AG10803 (cell line): ENCODE results near the gene KRTAP17-1.

ENCODE experiments used
- DNase-seq: peaks from one replicate; pipeline ENCODE4 v3.0.0; 2010; ENCODE audit warnings: low read depth
- H3K4me3 ChIP-seq: 2 replicates; pipeline ENCODE4 v1.5.1; 2011; ENCODE audit warnings: mild to moderate bottlenecking, low read length, control low read depth
- TF ChIP-seq, protein P1 (sequence below): conservative IDR thresholded peaks from 2 replicates; pipeline ENCODE4 v1.5.1; 2011; ENCODE audit warnings: mild to moderate bottlenecking, low read length, control low read depth, inconsistent platforms

KRTAP17-1 gene

DNA sequence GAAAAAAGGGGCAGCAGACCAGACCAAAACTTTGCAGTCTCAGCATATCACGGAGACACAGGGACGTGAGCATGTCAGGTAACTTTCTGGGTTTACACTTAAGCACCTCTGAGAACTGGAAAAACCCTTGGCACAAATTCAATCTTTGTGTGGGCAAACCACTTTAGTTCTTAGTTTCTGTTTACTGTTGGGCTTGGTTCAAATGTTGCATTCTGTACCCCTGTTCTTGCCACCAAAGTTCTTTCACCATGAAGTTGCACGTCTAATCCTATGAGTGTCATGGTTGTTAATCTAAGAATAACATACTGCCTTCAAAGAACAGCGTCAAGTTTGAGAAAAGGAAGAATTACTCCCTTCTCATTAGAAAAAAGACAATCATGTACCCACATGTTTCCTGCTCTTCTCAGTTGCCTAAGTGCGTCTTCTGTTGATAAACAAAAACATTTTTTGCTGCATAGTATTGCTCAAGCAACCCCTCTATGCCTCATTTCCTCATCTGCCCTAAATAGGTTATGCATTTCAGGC, 23.5 kb upstream of the KRTAP17-1 start:
- H3K4me3 ChIP-seq, result no peak overlapping the region
- peak; percentile 72 for DNase-seq
- TF ChIP-seq, protein P1, sequence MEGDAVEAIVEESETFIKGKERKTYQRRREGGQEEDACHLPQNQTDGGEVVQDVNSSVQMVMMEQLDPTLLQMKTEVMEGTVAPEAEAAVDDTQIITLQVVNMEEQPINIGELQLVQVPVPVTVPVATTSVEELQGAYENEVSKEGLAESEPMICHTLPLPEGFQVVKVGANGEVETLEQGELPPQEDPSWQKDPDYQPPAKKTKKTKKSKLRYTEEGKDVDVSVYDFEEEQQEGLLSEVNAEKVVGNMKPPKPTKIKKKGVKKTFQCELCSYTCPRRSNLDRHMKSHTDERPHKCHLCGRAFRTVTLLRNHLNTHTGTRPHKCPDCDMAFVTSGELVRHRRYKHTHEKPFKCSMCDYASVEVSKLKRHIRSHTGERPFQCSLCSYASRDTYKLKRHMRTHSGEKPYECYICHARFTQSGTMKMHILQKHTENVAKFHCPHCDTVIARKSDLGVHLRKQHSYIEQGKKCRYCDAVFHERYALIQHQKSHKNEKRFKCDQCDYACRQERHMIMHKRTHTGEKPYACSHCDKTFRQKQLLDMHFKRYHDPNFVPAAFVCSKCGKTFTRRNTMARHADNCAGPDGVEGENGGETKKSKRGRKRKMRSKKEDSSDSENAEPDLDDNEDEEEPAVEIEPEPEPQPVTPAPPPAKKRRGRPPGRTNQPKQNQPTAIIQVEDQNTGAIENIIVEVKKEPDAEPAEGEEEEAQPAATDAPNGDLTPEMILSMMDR, result no peak

DNA sequence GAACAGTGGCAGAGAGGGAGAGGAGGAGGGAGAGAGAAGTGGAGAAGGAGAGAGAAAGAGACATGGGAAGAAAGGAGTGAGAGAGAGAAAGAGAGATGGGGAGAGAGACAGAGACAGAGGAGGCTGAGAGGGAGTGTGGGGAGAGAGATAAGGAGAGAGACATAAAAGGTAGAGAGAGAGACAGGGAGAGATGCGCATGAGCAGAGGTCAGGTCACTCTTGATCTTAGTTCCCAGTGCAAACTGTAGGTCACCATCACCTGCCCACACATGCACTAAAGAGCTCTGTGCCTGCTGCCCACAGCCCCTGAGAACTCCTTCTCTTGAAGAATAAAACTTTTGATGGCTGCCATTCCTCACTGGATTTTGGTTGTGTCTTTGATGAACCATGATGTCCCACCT, 20.2 kb upstream of the KRTAP17-1 start:
- TF ChIP-seq, protein P1, result no peak
- no peak for DNase-seq
- no peak overlapping the region for H3K4me3 ChIP-seq

DNA sequence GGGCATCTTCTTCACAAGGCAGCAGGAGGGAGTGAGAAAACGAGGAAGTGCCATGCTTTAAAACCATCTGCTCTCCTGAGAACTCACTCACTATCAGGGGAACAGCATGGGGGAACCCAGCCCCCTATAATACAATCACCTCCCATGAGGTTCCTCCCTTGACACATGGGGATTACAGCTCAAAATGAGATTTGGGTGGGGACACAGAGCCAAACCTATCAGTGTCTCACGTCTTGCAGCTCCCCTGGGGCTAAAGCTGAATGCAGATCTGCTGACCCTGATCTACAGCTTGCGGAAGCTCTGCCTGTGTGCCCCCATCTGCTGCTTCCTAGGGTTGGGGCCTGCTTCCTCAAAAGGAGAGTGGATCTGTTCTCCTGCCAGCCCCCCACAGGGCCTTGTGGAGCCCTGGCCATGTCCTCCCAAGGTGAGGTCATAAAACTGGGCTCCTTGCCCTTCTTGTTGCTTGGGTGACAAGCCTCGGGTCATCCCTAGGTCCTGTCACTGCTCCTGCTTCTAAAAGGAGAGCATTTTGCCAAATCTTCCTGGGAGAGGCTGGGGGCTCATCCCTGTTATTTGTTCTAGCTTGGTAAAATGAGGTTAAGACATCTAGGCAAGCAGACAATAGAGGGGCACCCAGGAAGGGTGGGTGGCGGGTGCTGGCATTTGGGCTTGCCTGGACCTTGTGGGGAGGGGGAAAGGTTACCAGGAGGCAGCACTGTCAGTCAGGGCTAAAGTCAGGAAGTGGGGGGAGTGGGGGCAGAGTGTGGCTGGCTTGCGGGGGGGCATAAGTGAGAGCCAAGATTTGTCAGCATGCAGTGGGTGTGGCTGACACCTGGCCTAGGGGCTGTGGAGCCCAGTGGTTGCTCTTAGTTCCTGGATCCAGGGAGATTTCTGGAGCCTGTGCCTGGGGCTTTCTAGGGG, 19.1 kb upstream of the KRTAP17-1 start:
- TF ChIP-seq, protein P1, result no peak
- no peak overlapping the region for H3K4me3 ChIP-seq
- no peak for DNase-seq

DNA sequence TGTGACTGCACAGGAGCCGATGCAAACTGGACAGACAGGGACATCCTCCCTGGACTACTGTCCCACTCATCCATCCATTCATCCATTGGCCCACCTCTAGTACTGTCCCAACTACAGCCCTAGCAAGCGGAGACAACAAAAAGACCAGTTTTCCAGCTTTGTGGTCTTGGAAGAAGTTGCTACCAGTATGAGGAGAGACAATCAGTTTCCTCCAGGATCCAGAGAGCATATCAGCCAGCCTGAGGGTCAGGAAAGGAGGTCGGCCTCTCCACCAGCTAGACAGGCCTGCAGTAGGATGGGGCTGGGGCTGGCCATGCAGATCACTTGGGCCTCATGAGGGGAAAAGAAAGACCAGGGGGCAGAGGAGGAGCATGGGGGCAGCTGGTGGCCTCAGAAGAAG, 18.3 kb upstream of the KRTAP17-1 start:
- no peak for DNase-seq
- TF ChIP-seq, protein P1, result no peak

DNA sequence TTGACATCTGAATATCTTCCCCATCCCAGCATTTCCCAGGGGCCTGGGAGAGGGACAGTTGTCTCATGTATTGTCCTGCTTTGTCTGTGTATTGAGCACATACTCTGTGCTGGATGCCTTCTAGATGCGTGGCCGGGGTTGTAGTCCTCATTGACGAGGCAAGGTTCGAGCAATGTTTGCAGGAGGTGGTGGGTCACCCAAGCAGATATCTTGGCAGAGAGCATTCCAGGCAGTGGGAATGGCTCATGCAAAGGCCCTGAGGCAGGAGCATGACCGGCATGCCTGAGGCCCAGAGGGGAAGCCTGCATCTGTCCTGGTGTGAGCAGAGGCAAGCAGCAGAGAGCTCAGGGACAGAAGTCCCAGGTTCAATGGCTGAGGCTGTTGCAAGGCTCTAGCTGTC, 17.6 kb upstream of the KRTAP17-1 start:
- no peak overlapping the region for H3K4me3 ChIP-seq
- TF ChIP-seq, protein P1, result no peak
- DNase-seq, result no peak

More for the DNA sequence above, 18.3 kb upstream of the KRTAP17-1 start:
- no peak overlapping the region for H3K4me3 ChIP-seq

DNA sequence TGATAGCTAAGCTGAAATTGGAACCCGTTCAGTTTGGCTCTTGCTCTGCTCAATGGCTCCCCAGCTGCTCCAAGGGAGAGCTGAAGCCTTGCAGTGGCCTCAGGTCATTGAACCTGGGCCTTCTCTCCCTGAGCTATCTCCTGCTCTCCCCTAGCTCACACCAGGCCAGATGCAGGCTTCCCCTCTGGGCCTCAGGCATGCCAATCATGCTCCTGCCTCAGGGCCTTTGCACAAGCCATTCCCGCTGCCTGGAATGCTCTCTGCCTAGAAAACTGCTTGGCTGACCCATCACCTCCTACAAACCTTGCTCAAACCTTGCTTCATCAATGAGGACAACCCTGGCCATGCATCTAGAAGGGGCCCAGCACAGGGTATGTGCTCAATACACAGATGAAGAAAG, 16.7 kb upstream of the KRTAP17-1 start:
- no peak overlapping the region for H3K4me3 ChIP-seq
- no peak for DNase-seq
- TF ChIP-seq, protein P1, result no peak

DNA sequence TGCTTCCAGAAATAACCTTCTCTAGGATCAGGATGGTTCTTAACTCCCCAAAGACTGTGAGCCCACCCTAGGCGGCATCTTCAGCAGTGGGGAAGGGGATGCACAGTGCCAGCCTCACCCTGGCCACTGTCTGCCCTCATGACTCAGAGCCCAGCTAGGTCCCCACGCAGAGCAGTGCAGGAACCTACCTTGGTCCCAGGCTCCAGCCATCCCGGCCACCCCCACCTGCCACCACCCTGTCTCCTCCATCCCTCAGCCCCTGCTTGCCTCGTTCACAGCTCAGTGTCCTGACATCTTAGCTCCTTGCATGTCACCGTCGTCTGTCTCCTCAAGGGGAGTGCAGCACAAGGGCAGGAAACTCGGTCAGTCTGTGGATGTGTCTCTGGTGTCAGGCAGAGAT, 16.1 kb upstream of the KRTAP17-1 start:
- H3K4me3 ChIP-seq, result no peak overlapping the region
- TF ChIP-seq, protein P1, result no peak
- DNase-seq, result no peak
